Psoas muscle (tissue), 8 donors: ENCODE measurements around the gene HAGH. TPM values are rescaled to one million over a fixed set of nuclear protein-coding genes. Genes with fewer than 3 reads are reported as not detected.

Experiments
- ATAC-seq, 4 donors: fragments of 200-7000 bp; cut with Tn5 transposase; one replicate each; pipeline ENCODE4 v1.9.1; 2020; ENCODE audit warnings: moderate library complexity in 3 of 4, mild to moderate bottlenecking in 2 of 4
- DNase-seq, 2 donors: peaks; one replicate each; pipeline ENCODE4 v3.0.0-alpha.2; 2020
- H3K27ac ChIP-seq: fragments of 200-600 bp; one replicate; pipeline ENCODE4 v1.8.0; 2022
- H3K27me3 ChIP-seq, 3 donors: fragments of 200-600 bp in 1 of 3; one replicate each; pipeline versions ENCODE4 v1.6.1 to v1.8.0; 2013 to 2022; ENCODE audit warnings: low read length in 2 of 3, mild to moderate bottlenecking in 2 of 3, moderate library complexity in 1 of 3; ENCODE audit not compliant: insufficient read depth in 3 of 3
- H3K36me3 ChIP-seq, 2 donors: fragments of 200-600 bp in 1 of 2; one replicate each; pipeline versions ENCODE4 v1.6.1 to v1.8.0; 2013 to 2022; ENCODE audit warnings: low read depth in 1 of 2, mild to moderate bottlenecking in 1 of 2, moderate library complexity in 1 of 2; ENCODE audit not compliant: insufficient read depth in 1 of 2
- H3K4me1 ChIP-seq: fragments of 200-600 bp; one replicate; pipeline ENCODE4 v1.8.0; 2022
- H3K4me3 ChIP-seq: fragments of 200-600 bp; one replicate; pipeline ENCODE4 v1.8.0; 2022; ENCODE audit warnings: mild to moderate bottlenecking
- H3K9me3 ChIP-seq: fragments of 200-600 bp; one replicate; pipeline ENCODE4 v1.8.0; 2022
- CTCF ChIP-seq: fragments of 200-600 bp; IDR thresholded peaks from one replicate; pipeline ENCODE4 v1.8.0; 2022; ENCODE audit warnings: antibody characterized with exemption
- WGBS, 3 donors: extraction: QIAGEN DNeasy Blood & Tissue Kit; methylation state at CpG; one replicate each; pipeline versions ENCODE4 v1.1.6 to v1.1.7; 2013; 5-methylcytosine and 5-hydroxymethylcytosine counted together
- intact Hi-C, 2 donors: fragments of 100-400 bp; cut with DNase I; formaldehyde crosslinking; loops; one replicate each; pipeline versions ENCODE4 v1.11.0 to v1.14.2; 2022
- polyA plus RNA-seq, 3 donors: library from polyadenylated mRNA; stranded (reverse); fragments of 200-250 nt; gene quantifications; one replicate each; pipeline ENCODE4 v1.2.3, GENCODE V29; 2013
- total RNA-seq, 4 donors: library from RNA; stranded (reverse); fragmentation: NEBNext Ultra II Directional in 2 of 4; extraction: Animal tissue kit (Norgen Biotek cat#: 25700) in 2 of 4; gene quantifications; one replicate each; pipeline versions ENCODE4 v1.2.1 to v1.2.4, GENCODE V29; 2021 to 2023
- donor health status: healthy with polysubstance abuse.
- donor health status: DM: no; HTN: no; CAD: no; lungs with moderate emphysema.
- donor health status: Bipolar disorder and iron deficiency.
- donor health status: healthy.
- donor health status: DM: yes; HTN: yes; CAD: no.
- donor health status: DM: no; HTN: no; CAD: no.
- donor health status: DM: no; HTN: no; CAD: no.
- donor health status: DM: yes; HTN: yes; CAD: no.

The HAGH gene
- total and polyA plus RNA-seq, 7 donors = 112 to 277 (median 160) TPM

DNA sequence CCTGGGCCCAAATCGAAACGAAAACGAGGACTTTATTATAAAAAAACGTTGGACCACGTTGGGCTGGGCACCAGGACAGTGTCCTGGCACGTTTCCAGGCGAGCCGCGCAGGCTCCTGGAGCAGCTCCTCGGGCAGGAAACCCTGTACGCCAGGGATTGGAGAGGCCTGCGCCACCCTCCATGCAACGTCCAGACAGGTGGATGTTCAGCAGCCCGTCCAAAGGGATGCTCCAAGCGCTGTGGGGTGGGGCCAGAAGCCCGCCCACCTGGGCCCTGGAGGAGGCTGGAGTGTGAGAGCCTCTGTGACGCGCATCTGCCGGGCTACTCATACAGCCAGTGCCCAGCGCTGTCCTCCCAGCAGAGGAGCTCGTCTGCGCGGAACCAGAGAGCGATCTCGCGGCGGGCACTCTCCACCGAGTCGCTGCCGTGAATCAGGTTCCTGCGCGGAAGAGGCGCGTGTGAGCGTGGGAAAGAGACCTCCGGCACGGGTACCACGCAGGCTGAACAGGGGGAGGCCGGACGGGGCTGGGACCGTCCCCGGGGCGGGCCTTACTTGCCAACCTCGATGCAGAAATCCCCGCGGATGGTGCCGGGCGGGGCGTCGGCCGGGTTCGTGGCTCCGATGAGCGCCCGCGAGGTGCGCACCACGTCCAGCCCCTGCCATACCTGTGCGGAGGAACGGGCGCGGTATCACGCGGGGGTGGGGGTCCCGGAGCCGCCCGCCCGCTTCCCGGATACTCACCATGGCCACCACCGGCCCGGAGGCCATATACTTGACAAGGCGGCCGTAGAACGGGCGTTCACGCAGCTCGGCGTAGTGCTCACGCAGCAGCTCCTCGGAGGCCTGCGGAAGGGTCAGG, 56.1 kb downstream of the HAGH start:
- Histone ChIP-seq H3K4me1 (peaks cover 18% of the 10 kb centered on the region), H3K27ac (peak overlapping the region; percentile 90), H3K4me3 (peak overlapping the region; percentile 76), H3K27me3 (no peaks in the 10 kb centered on the region), H3K36me3 (peaks cover 4 to 48% of the 10 kb centered on the region in 2 donors), H3K9me3 (no peaks in the 10 kb centered on the region)
- TF ChIP-seq CTCF = no peak
- 4 to 11% (median 4%) methylated on average over 55 to 81 of the region's 81 CpGs for WGBS, 3 donors
- intact Hi-C loops = loop anchor here (5.0 to 10.0 kb wide), 2 partner anchors 63 to 174 kb away; partner anchors contain the start of genes MAPK8IP3 (in 1 of the 2) and MSRB1 (in 1 of the 2)
- DNase-seq (peak; percentile 73 to 84), ATAC-seq (peak; percentile 7 to 32 (median 21))

DNA sequence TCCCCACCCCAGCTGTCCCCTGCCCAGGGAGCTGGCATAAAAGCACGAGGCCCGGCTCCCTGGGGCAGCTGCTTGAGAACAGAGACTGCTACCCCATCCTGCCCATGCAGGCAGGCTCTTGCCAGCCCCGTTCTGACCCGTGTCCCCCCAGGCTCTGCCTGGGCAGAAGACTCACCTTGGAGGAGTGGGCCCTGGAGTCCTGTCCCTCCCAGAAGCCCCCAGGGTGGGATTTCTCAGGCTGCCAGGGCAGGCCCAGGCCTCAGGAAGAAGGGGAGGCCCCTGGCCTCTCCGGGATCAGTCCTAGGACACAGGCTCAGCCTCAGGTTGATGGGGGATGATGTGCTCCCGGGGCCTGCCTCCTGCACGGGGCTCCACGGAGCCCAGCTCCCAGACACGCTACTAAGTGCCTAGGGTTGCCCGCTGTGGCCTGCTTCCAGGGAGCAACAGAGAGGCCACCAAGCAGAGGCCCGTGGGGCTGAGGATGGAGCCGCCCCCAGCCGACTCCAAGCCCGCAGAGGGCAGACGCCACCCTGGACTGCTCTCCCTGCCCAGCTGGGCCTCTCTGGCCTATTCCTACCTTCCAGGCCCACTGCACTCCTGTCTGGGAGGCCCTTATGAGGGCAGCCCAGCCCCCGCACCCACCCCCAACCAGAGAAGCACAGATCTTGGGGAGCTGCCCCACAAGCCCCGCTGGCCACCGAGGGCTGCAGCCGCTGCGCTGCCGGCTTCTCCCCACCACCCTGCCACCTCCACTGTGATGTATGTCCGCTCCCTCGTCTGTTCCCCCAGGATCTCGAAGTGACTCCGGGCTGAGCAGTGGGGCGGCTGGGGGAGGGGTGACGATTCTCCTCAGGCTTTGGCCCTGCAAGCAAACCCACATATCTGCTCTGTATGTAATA, 57.0 kb downstream of the HAGH start:
- Histone ChIP-seq H3K36me3 (peaks cover 4 to 48% of the 10 kb centered on the region in 2 donors), H3K9me3 (no peaks in the 10 kb centered on the region), H3K27me3 (no peaks in the 10 kb centered on the region), H3K4me1 (peaks cover 15% of the 10 kb centered on the region), H3K27ac (peak overlapping the region; percentile 90), H3K4me3 (peak overlapping the region; percentile 76)
- DNase-seq = peak in 1 of 2 donors; percentile 66
- no peak for ATAC-seq
- TF ChIP-seq CTCF = no peak
- intact Hi-C loops = loop anchor here (5.0 to 10.0 kb wide), 2 partner anchors 62 to 175 kb away; partner anchors contain the start of genes MAPK8IP3 (in 1 of the 2) and MSRB1 (in 1 of the 2)
- WGBS, 3 donors = 71 to 83% (median 74%) methylated on average over 27 of the region's 27 CpGs

DNA sequence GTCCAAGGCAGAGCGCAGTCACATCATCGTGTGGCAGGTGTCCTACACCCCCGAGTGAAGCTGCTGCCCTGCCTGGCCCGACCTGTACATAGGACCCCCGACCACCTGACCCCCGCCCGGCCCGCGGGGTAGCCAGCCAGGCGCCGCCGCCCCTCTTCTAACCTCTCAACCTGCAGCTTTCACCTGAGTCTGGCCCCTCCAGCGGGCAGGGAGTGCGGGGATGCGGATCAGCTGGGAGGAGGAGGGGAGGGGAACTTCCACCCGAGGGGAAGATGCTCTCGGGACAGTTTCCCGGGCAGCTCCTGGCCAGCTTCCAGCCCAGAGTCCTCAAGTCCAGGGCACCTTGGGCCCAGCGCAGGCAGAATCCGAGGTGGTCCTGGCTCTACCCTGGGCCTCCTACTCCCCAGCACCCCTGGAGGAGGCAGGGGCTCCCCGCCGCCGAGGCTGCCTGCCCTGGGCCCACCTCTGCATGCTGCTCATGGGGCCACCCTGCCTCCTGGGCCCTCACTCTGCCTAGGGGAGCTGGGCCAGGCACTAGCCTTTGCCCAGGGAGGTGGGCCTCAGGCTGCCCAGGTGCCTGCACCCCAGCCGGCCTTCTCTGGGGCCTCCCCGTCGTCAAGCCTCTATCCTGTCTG, 57.7 kb downstream of the HAGH start:
- ATAC-seq (no peak), DNase-seq (peak in 1 of 2 donors; percentile 65)
- no peaks in the 10 kb centered on the region for H3K27me3 ChIP-seq
- no peak overlapping the region for H3K4me3 ChIP-seq
- H3K36me3 ChIP-seq = peaks cover 4 to 56% of the 10 kb centered on the region in 2 donors
- H3K9me3 ChIP-seq = no peaks in the 10 kb centered on the region
- peaks cover 7% of the 10 kb centered on the region for H3K4me1 ChIP-seq
- intact Hi-C loops = no loop called here
- no peak for TF ChIP-seq CTCF
- WGBS, 3 donors = 69 to 79% (median 73%) methylated on average over 18 to 26 of the region's 26 CpGs
- no peak overlapping the region for H3K27ac ChIP-seq

DNA sequence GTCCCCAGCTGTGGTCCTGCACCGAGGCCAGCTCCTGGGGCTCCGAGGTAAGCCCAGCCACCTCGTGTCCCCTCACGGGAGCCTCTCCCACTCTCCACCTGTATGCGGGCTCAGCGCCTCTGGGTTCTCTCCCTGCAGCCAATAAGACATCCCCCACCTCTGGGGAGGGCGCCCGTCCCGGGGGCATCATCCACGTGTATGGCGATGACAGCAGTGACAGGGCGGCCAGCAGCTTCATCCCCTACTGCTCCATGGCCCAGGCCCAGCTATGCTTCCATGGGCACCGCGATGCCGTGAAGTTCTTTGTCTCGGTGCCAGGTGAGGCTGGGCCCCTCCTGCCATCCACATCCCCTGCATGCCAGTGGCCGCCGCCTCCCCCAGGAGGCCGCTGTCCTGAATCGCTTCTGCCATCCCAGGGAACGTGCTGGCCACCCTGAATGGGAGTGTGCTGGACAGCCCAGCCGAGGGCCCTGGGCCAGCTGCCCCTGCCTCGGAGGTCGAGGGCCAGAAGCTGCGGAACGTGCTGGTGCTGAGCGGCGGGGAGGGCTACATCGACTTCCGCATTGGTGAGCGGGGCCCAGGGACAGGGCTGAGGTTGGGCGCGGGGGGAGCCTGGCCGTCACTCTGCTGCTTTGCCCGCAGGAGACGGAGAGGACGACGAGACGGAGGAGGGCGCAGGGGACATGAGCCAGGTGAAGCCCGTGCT, 58.4 kb downstream of the HAGH start:
- no peak overlapping the region for H3K4me3 ChIP-seq
- WGBS, 3 donors = 77 to 81% (median 77%) methylated on average over 41 of the region's 41 CpGs
- H3K9me3 ChIP-seq = no peaks in the 10 kb centered on the region
- H3K27me3 ChIP-seq = no peaks in the 10 kb centered on the region
- peaks cover 4 to 61% of the 10 kb centered on the region in 2 donors for H3K36me3 ChIP-seq
- peaks cover 5% of the 10 kb centered on the region for H3K4me1 ChIP-seq
- H3K27ac ChIP-seq = no peak overlapping the region
- DNase-seq = peak in 1 of 2 donors; percentile 54
- no peak for TF ChIP-seq CTCF
- intact Hi-C loops = no loop called here
- ATAC-seq = no peak
